HG02852 (cell line): ENCODE data around the gene GALNTL6.
"Not testable (repeated sequence)": the region's sequence is repeated elsewhere in the genome, so short reads cannot be mapped to it uniquely, and the experiment has no call there.

Experiments
- ATAC-seq: cut with Tn5 transposase; IDR thresholded peaks from one replicate; pipeline ENCODE4 v1.9.1; 2021; ENCODE audit warnings: mild to moderate bottlenecking, moderate library complexity; ENCODE audit not compliant: unreplicated experiment

Gene GALNTL6

GRCh38 chr4:172362569-172362968 is 549.4 kb downstream of the GALNTL6 start:
- no peak for ATAC-seq

- ATAC-seq, result no peak
Measured at GRCh38 chr4:172369471-172369959, 556.3 kb downstream of the GALNTL6 start.

DNA sequence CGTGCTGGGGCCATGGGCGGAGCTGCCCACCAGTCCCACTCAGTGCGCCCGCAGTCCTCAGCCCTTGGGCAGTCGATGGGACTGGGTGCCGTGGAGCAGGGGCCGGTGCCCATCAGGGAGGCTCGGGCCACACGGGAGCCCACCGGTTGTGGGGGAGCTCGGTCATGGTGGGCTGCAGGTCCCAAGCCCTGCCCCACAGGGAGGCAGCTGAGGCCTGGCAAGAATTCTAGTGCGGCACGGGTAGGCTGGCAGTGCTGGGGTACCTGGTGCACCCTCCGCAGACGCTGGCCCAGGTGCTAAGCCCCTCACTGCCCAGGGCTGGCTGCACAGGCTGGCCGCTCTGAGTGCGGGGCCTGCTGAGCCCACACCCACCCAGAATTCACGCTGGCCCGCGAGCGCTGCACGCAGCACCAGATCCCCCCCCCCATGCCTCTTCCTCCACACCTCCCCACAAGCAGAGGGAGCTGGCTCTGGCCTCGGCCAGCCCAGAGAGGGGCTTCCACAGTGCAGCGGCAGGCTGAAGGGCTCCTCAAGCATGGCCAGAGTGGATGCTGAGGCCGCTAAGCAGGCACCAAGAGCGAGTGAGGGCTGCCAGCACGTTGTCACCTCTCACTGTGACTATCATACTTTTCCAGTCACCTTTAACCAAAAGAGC is 564.4 kb downstream of the GALNTL6 start:
- no peak for ATAC-seq

DNA sequence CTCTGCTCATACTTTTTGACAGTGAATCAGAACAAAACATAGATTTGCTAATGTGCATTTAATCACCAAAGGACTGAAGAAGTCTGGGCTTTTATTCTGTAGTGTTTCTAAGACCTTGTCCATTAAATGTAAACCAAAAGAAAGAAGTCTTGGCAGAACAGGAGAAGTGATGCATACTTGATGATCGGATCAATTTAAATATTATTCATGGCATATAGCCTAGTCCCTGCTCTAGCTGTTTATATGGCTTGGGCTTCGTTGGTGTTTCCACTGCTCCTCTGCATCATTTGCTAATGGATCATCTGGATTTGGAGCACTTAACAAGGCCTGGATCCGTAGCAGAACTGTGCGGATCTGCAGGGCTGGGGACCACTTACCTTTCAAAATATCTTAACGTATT is 566.6 kb downstream of the GALNTL6 start:
- no peak for ATAC-seq

DNA sequence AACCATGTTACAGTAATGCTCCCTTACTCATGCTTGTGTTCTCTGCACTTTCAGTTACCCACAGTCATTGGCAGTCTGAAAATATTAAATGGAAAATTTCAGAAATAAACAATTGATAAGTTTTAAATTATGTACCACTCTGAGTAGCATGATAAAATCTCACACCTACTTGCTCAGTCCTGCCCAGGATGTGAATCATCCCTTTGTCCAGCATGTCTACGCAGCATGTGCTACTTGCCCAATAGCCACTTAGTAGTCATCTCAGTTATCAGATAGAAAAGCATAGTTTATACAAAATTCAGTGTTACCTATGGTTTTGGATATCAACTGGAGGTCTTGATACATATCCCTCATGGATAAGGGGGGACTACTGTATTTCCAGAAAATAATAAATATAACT is 577.1 kb downstream of the GALNTL6 start:
- ATAC-seq, result no peak

DNA sequence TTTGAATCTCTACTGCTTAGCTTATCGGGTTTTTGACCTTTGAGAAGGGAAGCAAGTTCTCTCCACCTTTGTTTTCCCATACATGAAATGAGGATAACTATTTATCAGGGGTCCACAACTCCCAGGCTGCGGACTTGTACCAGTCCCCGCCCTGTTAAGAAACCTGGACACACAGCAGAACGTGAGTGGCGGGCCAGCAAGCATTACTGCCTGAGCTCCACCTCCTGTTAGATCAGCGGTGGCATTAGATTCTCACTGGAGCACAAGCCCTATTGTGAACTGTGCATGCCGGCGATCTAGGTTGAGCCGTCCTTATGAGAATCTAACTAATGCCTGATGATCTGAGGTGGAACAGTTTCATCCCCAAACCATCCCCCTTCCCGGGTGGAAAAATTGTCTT is 579.5 kb downstream of the GALNTL6 start:
- ATAC-seq, result no peak

GRCh38 chr4:172393220-172393619 is 580.0 kb downstream of the GALNTL6 start:
- no peak for ATAC-seq

GRCh38 chr4:172404676-172405075 is 591.5 kb downstream of the GALNTL6 start:
- ATAC-seq, result no peak

DNA sequence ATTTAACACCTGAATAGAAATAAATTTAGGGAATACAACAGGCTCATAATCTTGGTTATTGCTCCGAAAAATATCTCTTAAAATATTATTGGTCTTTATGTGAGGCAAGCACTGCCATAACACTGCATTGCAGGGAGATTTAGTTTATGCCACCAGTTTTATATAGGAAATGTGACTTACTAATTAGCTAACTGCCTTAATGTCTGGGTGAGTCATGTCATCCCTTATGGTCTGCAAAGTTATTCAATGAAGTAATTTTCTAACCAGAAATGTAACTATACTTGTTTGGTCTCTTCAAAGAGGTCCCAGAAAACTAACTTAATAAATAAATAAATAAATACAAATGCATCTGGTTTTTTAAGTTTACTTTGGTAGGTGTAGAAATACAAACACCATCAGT is 597.2 kb downstream of the GALNTL6 start:
- ATAC-seq, result no peak

GRCh38 chr4:172411149-172411548 is 597.9 kb downstream of the GALNTL6 start:
- ATAC-seq, result no peak

- no peak for ATAC-seq
Measured at GRCh38 chr4:172412851-172413580, 599.8 kb downstream of the GALNTL6 start.

DNA sequence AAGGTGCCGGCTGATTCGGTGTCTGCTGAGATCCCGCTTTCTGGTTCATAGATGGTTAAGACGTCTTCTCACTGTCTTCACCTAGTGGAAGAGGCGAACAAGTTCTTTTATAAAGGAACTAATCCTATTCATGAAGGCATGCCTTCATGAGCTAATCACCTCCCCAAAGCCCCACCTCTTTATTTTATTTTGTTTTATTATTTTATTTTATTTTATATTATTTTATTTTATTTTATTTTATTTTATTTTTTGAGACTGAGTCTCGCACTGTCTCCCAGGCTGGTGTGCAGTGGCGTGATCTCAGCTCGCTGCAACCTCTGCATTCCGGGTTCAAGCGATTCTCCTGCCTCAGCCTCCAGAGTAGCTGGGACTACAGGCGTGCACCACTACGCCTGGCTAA is 615.8 kb downstream of the GALNTL6 start:
- not testable (repeated sequence) for ATAC-seq

DNA sequence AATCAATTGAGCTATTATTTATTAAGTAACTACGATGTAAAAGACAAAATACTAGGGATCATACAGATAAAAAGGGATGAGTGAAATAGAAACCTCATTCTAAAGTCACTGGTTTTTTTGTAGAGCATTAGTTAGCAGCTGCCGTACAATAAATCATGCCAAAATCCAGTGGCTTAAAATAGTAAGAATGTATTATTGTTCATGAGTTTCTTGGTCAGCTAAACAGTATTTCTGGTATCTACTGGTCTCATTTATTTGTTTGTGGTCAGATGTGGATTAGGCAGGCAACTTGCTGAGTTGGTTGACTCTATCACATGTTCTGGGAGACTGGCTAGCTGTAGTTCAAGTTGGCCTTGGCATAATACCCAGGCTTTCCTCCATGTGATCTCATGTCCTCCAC is 667.3 kb downstream of the GALNTL6 start:
- no peak for ATAC-seq

DNA sequence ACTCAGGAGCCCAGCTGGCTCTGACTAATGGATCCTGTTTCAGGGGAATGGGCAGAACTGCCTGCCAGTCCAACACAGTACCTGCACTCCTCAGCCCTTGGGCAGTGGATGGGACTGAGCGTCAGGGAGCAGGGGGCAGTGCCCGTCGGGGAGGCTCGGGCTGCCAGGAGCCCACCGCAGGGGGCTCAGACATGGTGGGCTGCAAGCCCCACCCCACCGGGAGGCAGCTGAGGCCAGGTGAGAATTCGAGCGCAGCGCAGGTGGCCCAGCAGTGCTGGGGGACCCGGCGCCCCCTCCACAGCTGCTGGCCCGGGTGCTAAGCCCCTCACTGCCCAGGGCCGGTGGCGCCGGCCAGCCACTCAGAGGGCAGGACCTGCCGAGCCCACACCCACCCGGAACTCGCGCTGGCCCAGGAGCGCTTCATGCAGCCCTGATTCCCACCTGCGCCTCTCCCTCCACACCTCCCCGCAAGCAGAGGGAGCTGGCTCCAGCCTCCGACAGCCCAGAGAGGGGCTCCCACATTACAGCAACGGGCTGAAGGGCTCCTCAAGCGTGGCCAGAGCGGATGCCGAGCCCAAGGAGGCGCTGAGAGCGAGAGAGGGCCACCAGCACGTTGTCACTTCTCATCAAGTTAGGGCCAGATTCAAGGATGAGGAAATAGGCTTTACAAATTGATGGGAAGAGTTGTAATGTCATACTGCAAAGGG is 668.8 kb downstream of the GALNTL6 start:
- no peak for ATAC-seq

DNA sequence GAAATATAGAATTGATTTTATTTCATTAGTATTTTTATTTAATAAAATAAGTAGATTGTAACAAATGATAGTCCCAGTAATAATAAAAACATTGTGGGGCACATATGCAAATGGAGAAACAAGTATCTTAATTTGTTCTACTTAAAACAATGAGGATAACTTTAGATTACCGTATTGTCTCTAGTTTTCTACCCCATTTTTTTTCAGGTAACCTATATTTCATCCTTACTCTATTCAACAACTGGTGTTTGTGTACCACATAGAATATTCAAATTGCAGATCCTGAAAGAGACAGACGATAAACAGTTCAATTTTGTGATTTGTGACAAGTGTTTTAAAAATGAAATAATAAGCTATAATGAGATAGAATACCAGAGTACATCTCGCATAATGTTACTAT is 671.8 kb downstream of the GALNTL6 start:
- ATAC-seq, result no peak

DNA sequence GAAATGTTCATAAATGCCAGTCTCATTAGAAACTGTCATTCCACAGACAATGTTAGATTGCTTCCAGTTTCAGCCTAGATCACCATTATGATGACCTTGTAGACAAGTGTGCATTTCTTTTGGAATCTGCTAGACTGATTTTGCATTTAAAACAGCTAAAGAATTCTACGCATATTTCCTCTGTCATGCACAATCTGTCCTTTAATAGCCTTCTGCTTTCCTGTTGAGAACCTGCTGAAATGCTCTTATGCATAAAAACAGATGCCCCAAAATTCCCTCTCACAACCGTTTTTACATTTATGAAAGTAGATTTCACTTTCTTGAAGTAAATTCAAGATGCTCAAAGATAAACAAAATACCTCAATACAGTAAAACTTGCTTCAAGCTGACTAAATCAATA is 673.3 kb downstream of the GALNTL6 start:
- no peak for ATAC-seq

GRCh38 chr4:172489861-172490260 is 676.7 kb downstream of the GALNTL6 start:
- no peak for ATAC-seq

GRCh38 chr4:172495769-172496168 is 682.6 kb downstream of the GALNTL6 start:
- no peak for ATAC-seq

DNA sequence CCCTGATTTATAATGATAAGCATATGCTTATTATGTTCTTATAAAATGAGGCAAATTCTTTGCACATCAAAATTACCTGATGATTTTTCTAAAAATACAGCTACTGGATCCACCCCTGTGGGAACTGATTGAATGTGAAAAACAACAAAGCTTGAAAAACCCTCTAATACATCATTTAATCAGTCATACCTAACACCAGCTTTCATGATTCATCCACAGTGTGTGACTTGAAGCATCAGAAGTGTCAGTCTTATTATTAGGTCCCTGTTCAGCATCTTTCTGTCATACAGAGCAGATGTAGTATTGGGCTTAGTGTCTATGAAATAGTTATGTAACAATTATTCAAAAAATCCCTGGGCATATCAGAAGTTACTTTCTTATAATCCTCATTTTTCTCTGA is 684.1 kb downstream of the GALNTL6 start:
- no peak for ATAC-seq

GRCh38 chr4:172514011-172514410 is 700.8 kb downstream of the GALNTL6 start:
- ATAC-seq, result no peak

GRCh38 chr4:172514801-172515200 is 701.6 kb downstream of the GALNTL6 start:
- no peak for ATAC-seq
